ENCODE results near the gene MGAT2. TPM values are rescaled to one million over a fixed set of nuclear protein-coding genes. Genes with fewer than 3 reads are reported as not detected.

The MGAT2 gene
- polyA plus RNA-seq, 3 donors = 8.9 to 38.0 (median 36.3) TPM

GRCh38 chr14:49578141-49578540, 42.5 kb upstream of the MGAT2 start:
- intact Hi-C loops (cut with micrococcal nuclease) = no loop called here
- no peak for DNase-seq
- no peaks in the 10 kb centered on the region for H3K27me3 Mint-ChIP-seq (ENCODE audit: low read depth in 3 of 3)
- peaks cover 0 to 6% (median 0%) of the 10 kb centered on the region in 7 donors for H3K9me3 Mint-ChIP-seq
- H3K36me3 ChIP-seq (replicated peaks in 1 of 2; ENCODE audit: control insufficient read depth in 1 of 2, insufficient read depth in 2 of 2, low read length in 2 of 2) = peaks cover 29 to 66% of the 10 kb centered on the region in 2 donors
- peaks cover 45% of the 10 kb centered on the region for H4K20me1 ChIP-seq (ENCODE audit: insufficient read depth, low read length)
- H3K4me2 ChIP-seq (replicated peaks; ENCODE audit: extremely low read depth, low read length, poor library complexity, severe bottlenecking) = no peak overlapping the region
- WGBS (ENCODE audit: insufficient coverage) = 100% methylated on average over 1 of the region's 1 CpG
- H2AFZ ChIP-seq (ENCODE audit: insufficient read depth, low read depth, low read length, poor library complexity, severe bottlenecking) = no peak overlapping the region
- peaks cover 19% of the 10 kb centered on the region for H3K4me1 Mint-ChIP-seq
- H3K27ac Mint-ChIP-seq = peak overlapping the region in 1 of 7 donors; percentile 20
- H3K4me3 ChIP-seq (replicated peaks in 1 of 3; ENCODE audit: low read depth in 2 of 3, low read length in 3 of 3) = no peak overlapping the region
- no peak overlapping the region for H3K27ac ChIP-seq (ENCODE audit: low read depth in 1 of 2, low read length in 2 of 2)
- no peak for TF ChIP-seq CTCF (IDR thresholded peaks at IDR 0.05)
- H3K9ac ChIP-seq (ENCODE audit: insufficient read depth, low read length, poor library complexity, severe bottlenecking) = no peak overlapping the region
- peaks cover 40% of the 10 kb centered on the region for H3K79me2 ChIP-seq (ENCODE audit: insufficient read depth, low read length)
- no peaks in the 10 kb centered on the region for H3K27me3 ChIP-seq (ENCODE audit: control insufficient read depth in 2 of 2, insufficient read depth in 2 of 2, low read length in 2 of 2)
- no peaks in the 10 kb centered on the region for H3K4me1 ChIP-seq (ENCODE audit: control insufficient read depth in 1 of 2, insufficient read depth in 2 of 2, low read length in 2 of 2)
- peaks cover 56 to 69% of the 10 kb centered on the region in 2 donors for H3K36me3 Mint-ChIP-seq
- no peak overlapping the region for H3K4me3 Mint-ChIP-seq
- H3K9me3 ChIP-seq (replicated peaks in 1 of 2; ENCODE audit: control insufficient read depth in 1 of 2, insufficient read depth in 1 of 2, low read length in 2 of 2) = no peaks in the 10 kb centered on the region

- Histone ChIP-seq H4K20me1 (ENCODE audit: insufficient read depth, low read length) (peaks cover 60% of the 10 kb centered on the region), H3K36me3 (replicated peaks in 1 of 2; ENCODE audit: control insufficient read depth in 1 of 2, insufficient read depth in 2 of 2, low read length in 2 of 2) (peaks cover 39 to 68% of the 10 kb centered on the region in 2 donors), H3K9ac (ENCODE audit: insufficient read depth, low read length, poor library complexity, severe bottlenecking) (no peak overlapping the region), H3K4me2 (replicated peaks; ENCODE audit: extremely low read depth, low read length, poor library complexity, severe bottlenecking) (no peak overlapping the region), H3K4me1 (ENCODE audit: control insufficient read depth in 1 of 2, insufficient read depth in 2 of 2, low read length in 2 of 2) (peaks cover 10% of the 10 kb centered on the region in 2 donors), H3K27ac (ENCODE audit: low read depth in 1 of 2, low read length in 2 of 2) (no peak overlapping the region), H2AFZ (ENCODE audit: insufficient read depth, low read depth, low read length, poor library complexity, severe bottlenecking) (no peak overlapping the region), H3K9me3 (replicated peaks in 1 of 2; ENCODE audit: control insufficient read depth in 1 of 2, insufficient read depth in 1 of 2, low read length in 2 of 2) (no peaks in the 10 kb centered on the region), H3K27me3 (ENCODE audit: control insufficient read depth in 2 of 2, insufficient read depth in 2 of 2, low read length in 2 of 2) (no peaks in the 10 kb centered on the region), H3K79me2 (ENCODE audit: insufficient read depth, low read length) (peaks cover 57% of the 10 kb centered on the region), H3K4me3 (replicated peaks in 1 of 3; ENCODE audit: low read depth in 2 of 3, low read length in 3 of 3) (no peak overlapping the region)
- WGBS (ENCODE audit: insufficient coverage) = 100% methylated on average over 1 of the region's 2 CpGs
- no peak for DNase-seq
- Mint-ChIP-seq H3K27ac (no peak overlapping the region), H3K27me3 (ENCODE audit: low read depth in 3 of 3) (peaks cover 0 to 3% (median 0%) of the 10 kb centered on the region in 3 donors), H3K36me3 (peaks cover 56 to 72% of the 10 kb centered on the region in 2 donors), H3K4me1 (peaks cover 33% of the 10 kb centered on the region), H3K4me3 (no peak overlapping the region), H3K9me3 (no peaks in the 10 kb centered on the region)
- intact Hi-C loops (cut with micrococcal nuclease) = no loop called here
- no peak for TF ChIP-seq CTCF (IDR thresholded peaks at IDR 0.05)
These were observed 40.8 kb upstream of the MGAT2 start for GRCh38 chr14:49579841-49580240.
